Measurements from ENCODE around the gene PELI1.
"Not testable (repeated sequence)": the region's sequence is repeated elsewhere in the genome, so short reads cannot be mapped to it uniquely, and the experiment has no call there.

Gene PELI1

GRCh38 chr2:64092502-64092901, 51.7 kb downstream of the PELI1 start:
- DNase-seq (ENCODE audit: extremely low read depth in 1 of 2, low read depth in 1 of 2): no peak

GRCh38 chr2:64090264-64090663, 54.0 kb downstream of the PELI1 start:
- DNase-seq (ENCODE audit: extremely low read depth in 1 of 2, low read depth in 1 of 2): no peak

GRCh38 chr2:64086347-64087082, 57.7 kb downstream of the PELI1 start:
- no peak for DNase-seq (ENCODE audit: extremely low read depth in 1 of 2, low read depth in 1 of 2)

GRCh38 chr2:64085936-64086335, 58.3 kb downstream of the PELI1 start:
- no peak for DNase-seq (ENCODE audit: extremely low read depth in 1 of 2, low read depth in 1 of 2)

- DNase-seq (ENCODE audit: extremely low read depth in 1 of 2, low read depth in 1 of 2): no peak
Observed at GRCh38 chr2:64081046-64081445, 63.2 kb downstream of the PELI1 start.

- no peak for DNase-seq (ENCODE audit: extremely low read depth in 1 of 2, low read depth in 1 of 2)
Observed at GRCh38 chr2:64080179-64080578, 64.0 kb downstream of the PELI1 start.

GRCh38 chr2:64079688-64080087, 64.5 kb downstream of the PELI1 start:
- not testable (repeated sequence) for DNase-seq (ENCODE audit: extremely low read depth in 1 of 2, low read depth in 1 of 2)

- not testable (repeated sequence) for DNase-seq (ENCODE audit: extremely low read depth in 1 of 2, low read depth in 1 of 2)
Observed at GRCh38 chr2:64076828-64077227, 67.4 kb downstream of the PELI1 start.

- not testable (repeated sequence) for DNase-seq (ENCODE audit: extremely low read depth in 1 of 2, low read depth in 1 of 2)
Observed at GRCh38 chr2:64074616-64075015, 69.6 kb downstream of the PELI1 start.

- no peak for DNase-seq (ENCODE audit: extremely low read depth in 1 of 2, low read depth in 1 of 2)
Observed at GRCh38 chr2:64067326-64067725, 76.9 kb downstream of the PELI1 start.

- no peak for DNase-seq (ENCODE audit: extremely low read depth in 1 of 2, low read depth in 1 of 2)
Observed at GRCh38 chr2:64065516-64065915, 78.7 kb downstream of the PELI1 start.

GRCh38 chr2:64063924-64064331, 80.3 kb downstream of the PELI1 start:
- DNase-seq (ENCODE audit: extremely low read depth in 1 of 2, low read depth in 1 of 2): no peak

GRCh38 chr2:64063454-64063853, 80.8 kb downstream of the PELI1 start:
- DNase-seq (ENCODE audit: extremely low read depth in 1 of 2, low read depth in 1 of 2): no peak

GRCh38 chr2:64062840-64063239, 81.4 kb downstream of the PELI1 start:
- no peak for DNase-seq (ENCODE audit: extremely low read depth in 1 of 2, low read depth in 1 of 2)

GRCh38 chr2:64059270-64059669, 85.0 kb downstream of the PELI1 start:
- no peak for DNase-seq (ENCODE audit: extremely low read depth in 1 of 2, low read depth in 1 of 2)

- no peak for DNase-seq (ENCODE audit: extremely low read depth in 1 of 2, low read depth in 1 of 2)
Observed at GRCh38 chr2:64056021-64056420, 88.2 kb downstream of the PELI1 start.

- no peak for DNase-seq (ENCODE audit: extremely low read depth in 1 of 2, low read depth in 1 of 2)
Observed at GRCh38 chr2:64054161-64054915, 89.9 kb downstream of the PELI1 start.

GRCh38 chr2:64052463-64053241, 91.6 kb downstream of the PELI1 start:
- no peak for DNase-seq (ENCODE audit: extremely low read depth in 1 of 2, low read depth in 1 of 2)

- DNase-seq (ENCODE audit: extremely low read depth in 1 of 2, low read depth in 1 of 2): peak; percentile 18 to 59
Observed at GRCh38 chr2:64049633-64050220, 94.5 kb downstream of the PELI1 start.

GRCh38 chr2:64045938-64046337, 98.3 kb downstream of the PELI1 start:
- no peak for DNase-seq (ENCODE audit: extremely low read depth in 1 of 2, low read depth in 1 of 2)

All from stimulated activated CD8-positive, alpha-beta memory T cell treated with anti-CD3 and anti-CD28 coated beads, Interleukin-7, amount 100 ng/mL, for 48 hours (primary cell).